Measurements from ENCODE around the gene TMEM45A. TPM values are rescaled to one million over a fixed set of nuclear protein-coding genes. Genes with fewer than 3 reads are reported as not detected.

Gene TMEM45A
- total RNA-seq, 1 experiment from 2014 or later: 10.1 TPM

DNA sequence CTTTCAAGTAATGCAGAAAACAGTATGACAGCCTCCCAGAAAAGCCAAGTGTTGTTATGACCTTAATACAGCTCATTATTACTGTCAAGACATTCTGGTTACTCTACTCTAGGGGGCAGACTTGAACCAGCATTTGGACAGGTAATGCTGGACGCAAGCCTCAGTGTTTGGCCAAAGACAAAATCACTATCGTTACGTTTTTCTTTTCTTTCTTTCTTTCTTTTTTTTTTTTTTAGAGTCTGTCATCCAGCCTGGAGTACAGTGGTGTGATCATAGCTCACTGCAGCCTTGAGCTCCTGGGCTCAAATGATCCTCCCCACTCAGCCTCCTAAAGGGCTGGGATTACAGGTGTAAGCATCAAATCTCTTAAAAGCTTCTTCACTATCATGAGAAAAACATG lies 29.4 kb upstream of the TMEM45A start:
- Histone ChIP-seq H3K23ac (ENCODE audit: insufficient read length, low read depth, low read length) (no peak overlapping the region), H3K18ac (ENCODE audit: insufficient read length, low read depth, low read length) (no peak overlapping the region), H2BK120ac (ENCODE audit: low read depth, low read length, poor library complexity, severe bottlenecking) (no peak overlapping the region), H4K8ac (replicated peaks; ENCODE audit: insufficient read length, low read depth, low read length) (no peak overlapping the region), H3K14ac (ENCODE audit: insufficient read depth, low read length) (no peak overlapping the region), H3K23me2 (ENCODE audit: insufficient read length, low read depth, low read length, poor library complexity, severe bottlenecking) (no peaks in the 10 kb centered on the region), H2BK20ac (ENCODE audit: low read depth, low read length, poor library complexity, severe bottlenecking) (no peak overlapping the region), H2BK5ac (ENCODE audit: insufficient read length, low read length) (no peak overlapping the region), H3K4ac (ENCODE audit: low read depth, low read length) (no peak overlapping the region), H3K79me1 (ENCODE audit: insufficient read depth, low read depth, low read length, poor library complexity, severe bottlenecking) (no peaks in the 10 kb centered on the region), H2BK15ac (ENCODE audit: low read depth, low read length) (no peak overlapping the region), H3T11ph (ENCODE audit: low read length) (no peak overlapping the region), H3K56ac (ENCODE audit: insufficient read length, low read depth, low read length) (no peak overlapping the region), H3K79me2 (ENCODE audit: insufficient read depth, low read length) (no peaks in the 10 kb centered on the region), H3K9me3 (ENCODE audit: control insufficient read depth, low read depth, low read length) (peaks cover 7% of the 10 kb centered on the region), H4K91ac (ENCODE audit: insufficient read length, low read depth, low read length) (no peak overlapping the region), H3K27me3 (ENCODE audit: insufficient read depth, low read length) (no peaks in the 10 kb centered on the region), H3K4me2 (ENCODE audit: insufficient read depth, insufficient read length, low read length) (no peak overlapping the region), H2AK5ac (ENCODE audit: insufficient read length, low read length) (no peak overlapping the region), H2BK12ac (ENCODE audit: insufficient read length, low read depth, low read length) (no peak overlapping the region), H2AFZ (ENCODE audit: low read length) (no peak overlapping the region), H3K9ac (ENCODE audit: extremely low read depth, insufficient read length, low read length) (no peak overlapping the region), H4K20me1 (ENCODE audit: control insufficient read depth, insufficient read depth, insufficient read length) (no peaks in the 10 kb centered on the region), H3K27ac (ENCODE audit: insufficient read length, low read depth, low read length) (no peak overlapping the region), H4K5ac (ENCODE audit: insufficient read length, low read depth, low read length) (no peak overlapping the region), H3K4me1 (ENCODE audit: insufficient read depth, low read length) (no peaks in the 10 kb centered on the region)
- peak; percentile 87 for TF ChIP-seq CTCF (conservative IDR thresholded peaks at IDR 0.05)
- Mint-ChIP-seq H3K27me3 (ENCODE audit: low read depth) (no peaks in the 10 kb centered on the region), H3K4me3 (no peak overlapping the region), H3K27ac (peak overlapping the region in 1 of 3 experiments; percentile 32; a peak in 1 of 7 replicates), H3K36me3 (ENCODE audit: insufficient read depth in 1 of 3, low read depth in 3 of 3) (peaks cover 4 to 24% (median 12%) of the 10 kb centered on the region in 3 experiments), H3K9me3 (peaks cover 14 to 21% of the 10 kb centered on the region in 2 experiments), H3K4me1 (peaks cover 16 to 21% of the 10 kb centered on the region in 2 experiments)
- DNase-seq: no peak
- no CpG with 5 or more reads among the region's 3 CpGs for whole genome bisulfite sequencing (ENCODE audit: extremely low coverage, insufficient read length, low lambda C conversion rate)
